ENCODE measurements around the gene IL17RB. TPM values are rescaled to one million over a fixed set of nuclear protein-coding genes. Genes with fewer than 3 reads are reported as not detected.

IL17RB gene
- total RNA-seq, 1 donor from 2014 or later = 0.91 TPM

- Mint-ChIP-seq H3K27ac (no peak overlapping the region), H3K36me3 (ENCODE audit: low read depth) (no peaks in the 10 kb centered on the region), H3K4me1 (ENCODE audit: low read depth) (peaks cover 5% of the 10 kb centered on the region), H3K4me3 (no peak overlapping the region), H3K9me3 (no peaks in the 10 kb centered on the region), H3K27me3 (ENCODE audit: insufficient read depth) (peaks cover 2% of the 10 kb centered on the region)
- intact Hi-C loops (cut with micrococcal nuclease) = no loop called here
- no peak for DNase-seq (ENCODE audit: low spot score)
These were observed 29.2 kb upstream of the IL17RB start for GRCh38 chr3:53817211-53817610.

GRCh38 chr3:53817809-53818208 is 28.6 kb upstream of the IL17RB start:
- Mint-ChIP-seq H3K4me3 (no peak overlapping the region), H3K36me3 (ENCODE audit: low read depth) (no peaks in the 10 kb centered on the region), H3K27me3 (ENCODE audit: insufficient read depth) (peaks cover 2% of the 10 kb centered on the region), H3K27ac (no peak overlapping the region), H3K4me1 (ENCODE audit: low read depth) (peaks cover 5% of the 10 kb centered on the region), H3K9me3 (no peaks in the 10 kb centered on the region)
- intact Hi-C loops (cut with micrococcal nuclease) = no loop called here
- no peak for DNase-seq (ENCODE audit: low spot score)

- Mint-ChIP-seq H3K4me3 (no peak overlapping the region), H3K27ac (no peak overlapping the region), H3K27me3 (ENCODE audit: insufficient read depth) (peaks cover 2% of the 10 kb centered on the region), H3K9me3 (no peaks in the 10 kb centered on the region), H3K4me1 (ENCODE audit: low read depth) (peaks cover 5% of the 10 kb centered on the region), H3K36me3 (ENCODE audit: low read depth) (no peaks in the 10 kb centered on the region)
- no peak for DNase-seq (ENCODE audit: low spot score)
- intact Hi-C loops (cut with micrococcal nuclease) = no loop called here
These were observed 27.9 kb upstream of the IL17RB start for GRCh38 chr3:53818221-53819162.

GRCh38 chr3:53819163-53819868 is 27.1 kb upstream of the IL17RB start:
- no peak for DNase-seq (ENCODE audit: low spot score)
- no peak overlapping the region for H3K27ac Mint-ChIP-seq
- no peaks in the 10 kb centered on the region for H3K9me3 Mint-ChIP-seq
- no peaks in the 10 kb centered on the region for H3K36me3 Mint-ChIP-seq (ENCODE audit: low read depth)
- no peak overlapping the region for H3K4me3 Mint-ChIP-seq
- peaks cover 5% of the 10 kb centered on the region for H3K4me1 Mint-ChIP-seq (ENCODE audit: low read depth)
- intact Hi-C loops (cut with micrococcal nuclease) = no loop called here
- H3K27me3 Mint-ChIP-seq (ENCODE audit: insufficient read depth) = peaks cover 2% of the 10 kb centered on the region

GRCh38 chr3:53820084-53820483 is 26.3 kb upstream of the IL17RB start:
- H3K27me3 Mint-ChIP-seq (ENCODE audit: insufficient read depth) = peaks cover 3% of the 10 kb centered on the region
- no peaks in the 10 kb centered on the region for H3K9me3 Mint-ChIP-seq
- H3K27ac Mint-ChIP-seq = no peak overlapping the region
- H3K36me3 Mint-ChIP-seq (ENCODE audit: low read depth) = no peaks in the 10 kb centered on the region
- H3K4me1 Mint-ChIP-seq (ENCODE audit: low read depth) = peaks cover 5% of the 10 kb centered on the region
- H3K4me3 Mint-ChIP-seq = no peak overlapping the region
- intact Hi-C loops (cut with micrococcal nuclease) = no loop called here
- no peak for DNase-seq (ENCODE audit: low spot score)

- DNase-seq (ENCODE audit: low spot score) = no peak
- Mint-ChIP-seq H3K9me3 (no peaks in the 10 kb centered on the region), H3K4me3 (no peak overlapping the region), H3K36me3 (ENCODE audit: low read depth) (no peaks in the 10 kb centered on the region), H3K27me3 (ENCODE audit: insufficient read depth) (peaks cover 8% of the 10 kb centered on the region), H3K27ac (no peak overlapping the region), H3K4me1 (ENCODE audit: low read depth) (peaks cover 5% of the 10 kb centered on the region)
- intact Hi-C loops (cut with micrococcal nuclease) = no loop called here
These were observed 25.4 kb upstream of the IL17RB start for GRCh38 chr3:53820756-53821580.

- H3K4me3 Mint-ChIP-seq = no peak overlapping the region
- no peak for DNase-seq (ENCODE audit: low spot score)
- no peaks in the 10 kb centered on the region for H3K9me3 Mint-ChIP-seq
- H3K4me1 Mint-ChIP-seq (ENCODE audit: low read depth) = peaks cover 5% of the 10 kb centered on the region
- no peaks in the 10 kb centered on the region for H3K36me3 Mint-ChIP-seq (ENCODE audit: low read depth)
- intact Hi-C loops (cut with micrococcal nuclease) = no loop called here
- H3K27me3 Mint-ChIP-seq (ENCODE audit: insufficient read depth) = peaks cover 11% of the 10 kb centered on the region
- H3K27ac Mint-ChIP-seq = no peak overlapping the region
These were observed 24.7 kb upstream of the IL17RB start for GRCh38 chr3:53821631-53822121.

- intact Hi-C loops (cut with micrococcal nuclease) = no loop called here
- no peak for DNase-seq (ENCODE audit: low spot score)
- H3K27me3 Mint-ChIP-seq (ENCODE audit: insufficient read depth) = peaks cover 14% of the 10 kb centered on the region
- no peaks in the 10 kb centered on the region for H3K36me3 Mint-ChIP-seq (ENCODE audit: low read depth)
- no peak overlapping the region for H3K27ac Mint-ChIP-seq
- H3K9me3 Mint-ChIP-seq = no peaks in the 10 kb centered on the region
- no peak overlapping the region for H3K4me3 Mint-ChIP-seq
- H3K4me1 Mint-ChIP-seq (ENCODE audit: low read depth) = peaks cover 5% of the 10 kb centered on the region
These were observed 24.0 kb upstream of the IL17RB start for GRCh38 chr3:53822331-53822741.

GRCh38 chr3:53823026-53823955 is 23.1 kb upstream of the IL17RB start:
- no peak overlapping the region for H3K27ac Mint-ChIP-seq
- intact Hi-C loops (cut with micrococcal nuclease) = no loop called here

GRCh38 chr3:53823956-53824657 is 22.3 kb upstream of the IL17RB start:
- DNase-seq (ENCODE audit: low spot score) = no peak
- Mint-ChIP-seq H3K4me3 (no peak overlapping the region), H3K27me3 (ENCODE audit: insufficient read depth) (peaks cover 16% of the 10 kb centered on the region)

More at GRCh38 chr3:53823026-53823955, 23.1 kb upstream of the IL17RB start:
- DNase-seq (ENCODE audit: low spot score) = no peak
- no peaks in the 10 kb centered on the region for H3K36me3 Mint-ChIP-seq (ENCODE audit: low read depth)
- H3K9me3 Mint-ChIP-seq = no peaks in the 10 kb centered on the region
- H3K4me1 Mint-ChIP-seq (ENCODE audit: low read depth) = no peaks in the 10 kb centered on the region
- peaks cover 14% of the 10 kb centered on the region for H3K27me3 Mint-ChIP-seq (ENCODE audit: insufficient read depth)
- no peak overlapping the region for H3K4me3 Mint-ChIP-seq

GRCh38 chr3:53824795-53825194 is 21.6 kb upstream of the IL17RB start:
- no peak overlapping the region for H3K27ac Mint-ChIP-seq
- no peak overlapping the region for H3K4me3 Mint-ChIP-seq
- no peaks in the 10 kb centered on the region for H3K36me3 Mint-ChIP-seq (ENCODE audit: low read depth)
- H3K27me3 Mint-ChIP-seq (ENCODE audit: insufficient read depth) = peaks cover 16% of the 10 kb centered on the region
- H3K4me1 Mint-ChIP-seq (ENCODE audit: low read depth) = no peaks in the 10 kb centered on the region
- H3K9me3 Mint-ChIP-seq = no peaks in the 10 kb centered on the region
- intact Hi-C loops (cut with micrococcal nuclease) = no loop called here
- no peak for DNase-seq (ENCODE audit: low spot score)

More at GRCh38 chr3:53823956-53824657, 22.3 kb upstream of the IL17RB start:
- H3K9me3 Mint-ChIP-seq = no peaks in the 10 kb centered on the region
- H3K4me1 Mint-ChIP-seq (ENCODE audit: low read depth) = no peaks in the 10 kb centered on the region
- H3K27ac Mint-ChIP-seq = no peak overlapping the region
- no peaks in the 10 kb centered on the region for H3K36me3 Mint-ChIP-seq (ENCODE audit: low read depth)
- intact Hi-C loops (cut with micrococcal nuclease) = no loop called here
